ENCODE measurements around the gene CER1.

The CER1 gene

GRCh38 chr9:14722391-14723035 is at the start of gene CER1:
Gene CER1, minus strand, starts transcription at chr9:14722733. Its CDS starts 61 bp downstream, at chr9:14722672.
- DNase-seq (ENCODE audit: low read depth in 2 of 2), result no peak

- DNase-seq (ENCODE audit: low read depth in 2 of 2), result no peak
These were observed 48.1 kb upstream of the CER1 start for GRCh38 chr9:14770592-14770991.

GRCh38 chr9:14769230-14769571 is 46.7 kb upstream of the CER1 start:
- DNase-seq (ENCODE audit: low read depth in 2 of 2), result no peak

- no peak for DNase-seq (ENCODE audit: low read depth in 2 of 2)
These were observed 46.1 kb upstream of the CER1 start for GRCh38 chr9:14768405-14769229.

GRCh38 chr9:14766299-14766698 is 43.8 kb upstream of the CER1 start:
- no peak for DNase-seq (ENCODE audit: low read depth in 2 of 2)

GRCh38 chr9:14761584-14761983 is 39.1 kb upstream of the CER1 start:
- no peak for DNase-seq (ENCODE audit: low read depth in 2 of 2)

GRCh38 chr9:14760060-14760459 is 37.5 kb upstream of the CER1 start:
- no peak for DNase-seq (ENCODE audit: low read depth in 2 of 2)

GRCh38 chr9:14756291-14756690 is 33.8 kb upstream of the CER1 start:
- DNase-seq (ENCODE audit: low read depth in 2 of 2), result no peak

GRCh38 chr9:14752871-14753270 is 30.3 kb upstream of the CER1 start:
- DNase-seq (ENCODE audit: low read depth in 2 of 2), result no peak

GRCh38 chr9:14752271-14752670 is 29.7 kb upstream of the CER1 start:
- no peak for DNase-seq (ENCODE audit: low read depth in 2 of 2)

GRCh38 chr9:14750821-14751220 is 28.3 kb upstream of the CER1 start:
- DNase-seq (ENCODE audit: low read depth in 2 of 2), result no peak

GRCh38 chr9:14749741-14750211 is 27.2 kb upstream of the CER1 start:
- DNase-seq (ENCODE audit: low read depth in 2 of 2), result no peak

- DNase-seq (ENCODE audit: low read depth in 2 of 2), result no peak
These were observed 25.8 kb upstream of the CER1 start for GRCh38 chr9:14748373-14748772.

- no peak for DNase-seq (ENCODE audit: low read depth in 2 of 2)
These were observed 24.6 kb upstream of the CER1 start for GRCh38 chr9:14747111-14747510.

GRCh38 chr9:14746626-14747025 is 24.1 kb upstream of the CER1 start:
- DNase-seq (ENCODE audit: low read depth in 2 of 2), result no peak

GRCh38 chr9:14744768-14745167 is 22.2 kb upstream of the CER1 start:
- DNase-seq (ENCODE audit: low read depth in 2 of 2), result no peak

GRCh38 chr9:14741369-14741768 is 18.8 kb upstream of the CER1 start:
- DNase-seq (ENCODE audit: low read depth in 2 of 2), result no peak

- no peak for DNase-seq (ENCODE audit: low read depth in 2 of 2)
These were observed 10.6 kb upstream of the CER1 start for GRCh38 chr9:14733133-14733532.

- DNase-seq (ENCODE audit: low read depth in 2 of 2), result no peak
These were observed 8.9 kb upstream of the CER1 start for GRCh38 chr9:14731294-14731981.

GRCh38 chr9:14730461-14730898 is 7.9 kb upstream of the CER1 start:
- no peak for DNase-seq (ENCODE audit: low read depth in 2 of 2)

- no peak for DNase-seq (ENCODE audit: low read depth in 2 of 2)
These were observed 768 bp upstream of the CER1 start for GRCh38 chr9:14723301-14723700.

- no peak for DNase-seq (ENCODE audit: low read depth in 2 of 2)
These were observed 3.2 kb downstream of the CER1 start for GRCh38 chr9:14719231-14719923.
